Liver (tissue), 3 donors: Measurements from ENCODE around the gene C1QTNF3.

Experiments
- GABPA ChIP-seq, 2 donors: IDR thresholded peaks in 1 of 2; conservative IDR thresholded peaks in 1 of 2; 2 replicates each; pipeline ENCODE4 v1.6.1; 2016; ENCODE audit warnings: antibody characterized with exemption in 2 of 2, mild to moderate bottlenecking in 1 of 2, moderate library complexity in 1 of 2
- HNF4G ChIP-seq: IDR thresholded peaks from 2 replicates; pipeline ENCODE4 v1.6.1; 2016; ENCODE audit warnings: antibody characterized with exemption
- JUND ChIP-seq, 2 donors: IDR thresholded peaks; 2 replicates each; pipeline ENCODE4 v1.6.1; 2016; ENCODE audit warnings: antibody characterized with exemption in 2 of 2
- RAD21 ChIP-seq, 2 donors: IDR thresholded peaks; 2 replicates each; pipeline ENCODE4 v1.6.1; 2016; ENCODE audit warnings: antibody characterized with exemption in 2 of 2, mild to moderate bottlenecking in 2 of 2
- RXRA ChIP-seq, 2 donors: IDR thresholded peaks; 2 replicates each; pipeline ENCODE4 v1.6.1; 2017 to 2018; ENCODE audit warnings: antibody characterized with exemption in 2 of 2, mild to moderate bottlenecking in 1 of 2
- TAF1 ChIP-seq: conservative IDR thresholded peaks from 2 replicates; pipeline ENCODE4 v1.6.1; 2016; ENCODE audit warnings: antibody characterized with exemption, mild to moderate bottlenecking
- YY1 ChIP-seq: IDR thresholded peaks from 2 replicates; pipeline ENCODE4 v1.6.1; 2016; ENCODE audit warnings: antibody characterized with exemption, mild to moderate bottlenecking
- TF ChIP-seq, protein P1 (sequence below): fragments of 150-350 bp; IDR thresholded peaks from 2 replicates; pipeline ENCODE4 v1.5.1; 2017; ENCODE audit warnings: improper control_type of control experiment, low read depth, low read length; ENCODE audit not compliant: missing input control
- TF ChIP-seq, protein P2 (sequence below): IDR thresholded peaks from 2 replicates; pipeline ENCODE4 v1.6.1; 2016; ENCODE audit warnings: antibody characterized with exemption
- TF ChIP-seq, protein P3 (sequence below): IDR thresholded peaks from 2 replicates; pipeline ENCODE4 v1.6.1; 2016; ENCODE audit warnings: antibody characterized with exemption, mild to moderate bottlenecking
- TF ChIP-seq, protein P4 (sequence below): IDR thresholded peaks from 2 replicates; pipeline ENCODE4 v1.6.1; 2016; ENCODE audit warnings: antibody characterized with exemption
- TF ChIP-seq, protein P5 (sequence below): IDR thresholded peaks from 2 replicates; pipeline ENCODE4 v1.6.1; 2016; ENCODE audit warnings: antibody characterized with exemption
- donor health status: healthy.
- donor health status: healthy.

DNA sequence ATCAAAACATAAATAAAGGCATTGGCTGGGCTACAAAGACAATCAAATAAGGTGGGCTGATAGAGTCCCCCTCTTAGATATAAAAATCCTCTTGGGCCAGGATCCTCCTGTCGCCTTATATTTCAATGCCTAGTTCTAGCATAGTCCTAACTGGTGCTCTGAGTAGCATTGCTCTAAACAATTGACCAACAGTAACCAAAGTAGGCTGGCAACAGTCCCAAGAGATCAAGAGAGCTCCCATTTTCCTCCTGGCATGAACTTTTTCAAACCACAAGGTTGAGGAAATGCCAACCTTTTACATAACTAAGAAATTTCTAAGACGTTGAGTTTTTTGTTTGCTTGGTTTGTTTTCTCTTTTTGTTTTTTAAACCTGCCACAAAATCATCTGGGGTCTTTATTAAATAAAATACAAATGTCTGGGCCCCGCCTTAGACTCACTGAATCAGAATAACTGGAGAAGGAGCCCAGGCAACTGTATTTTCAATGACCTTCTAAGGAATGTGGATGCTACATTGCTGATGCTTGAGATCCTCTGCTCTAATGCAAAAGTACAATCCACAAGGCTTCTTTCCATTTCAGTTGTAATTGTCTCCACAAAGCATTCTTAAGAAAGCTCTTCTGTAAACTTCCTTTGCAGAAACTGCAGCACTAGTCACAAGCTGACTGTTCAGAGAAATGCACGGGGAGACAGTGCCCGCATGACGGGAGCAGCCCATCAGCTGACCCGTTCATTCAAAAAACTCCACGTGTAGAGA is 61.4 kb downstream of the C1QTNF3 start:
- TF ChIP-seq JUND (IDR thresholded peaks at IDR 0.05) = no peak
- TF ChIP-seq, protein P1, sequence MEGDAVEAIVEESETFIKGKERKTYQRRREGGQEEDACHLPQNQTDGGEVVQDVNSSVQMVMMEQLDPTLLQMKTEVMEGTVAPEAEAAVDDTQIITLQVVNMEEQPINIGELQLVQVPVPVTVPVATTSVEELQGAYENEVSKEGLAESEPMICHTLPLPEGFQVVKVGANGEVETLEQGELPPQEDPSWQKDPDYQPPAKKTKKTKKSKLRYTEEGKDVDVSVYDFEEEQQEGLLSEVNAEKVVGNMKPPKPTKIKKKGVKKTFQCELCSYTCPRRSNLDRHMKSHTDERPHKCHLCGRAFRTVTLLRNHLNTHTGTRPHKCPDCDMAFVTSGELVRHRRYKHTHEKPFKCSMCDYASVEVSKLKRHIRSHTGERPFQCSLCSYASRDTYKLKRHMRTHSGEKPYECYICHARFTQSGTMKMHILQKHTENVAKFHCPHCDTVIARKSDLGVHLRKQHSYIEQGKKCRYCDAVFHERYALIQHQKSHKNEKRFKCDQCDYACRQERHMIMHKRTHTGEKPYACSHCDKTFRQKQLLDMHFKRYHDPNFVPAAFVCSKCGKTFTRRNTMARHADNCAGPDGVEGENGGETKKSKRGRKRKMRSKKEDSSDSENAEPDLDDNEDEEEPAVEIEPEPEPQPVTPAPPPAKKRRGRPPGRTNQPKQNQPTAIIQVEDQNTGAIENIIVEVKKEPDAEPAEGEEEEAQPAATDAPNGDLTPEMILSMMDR = no peak
- TF ChIP-seq, protein P2, sequence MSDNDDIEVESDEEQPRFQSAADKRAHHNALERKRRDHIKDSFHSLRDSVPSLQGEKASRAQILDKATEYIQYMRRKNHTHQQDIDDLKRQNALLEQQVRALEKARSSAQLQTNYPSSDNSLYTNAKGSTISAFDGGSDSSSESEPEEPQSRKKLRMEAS = no peak
- TF ChIP-seq, protein P3, sequence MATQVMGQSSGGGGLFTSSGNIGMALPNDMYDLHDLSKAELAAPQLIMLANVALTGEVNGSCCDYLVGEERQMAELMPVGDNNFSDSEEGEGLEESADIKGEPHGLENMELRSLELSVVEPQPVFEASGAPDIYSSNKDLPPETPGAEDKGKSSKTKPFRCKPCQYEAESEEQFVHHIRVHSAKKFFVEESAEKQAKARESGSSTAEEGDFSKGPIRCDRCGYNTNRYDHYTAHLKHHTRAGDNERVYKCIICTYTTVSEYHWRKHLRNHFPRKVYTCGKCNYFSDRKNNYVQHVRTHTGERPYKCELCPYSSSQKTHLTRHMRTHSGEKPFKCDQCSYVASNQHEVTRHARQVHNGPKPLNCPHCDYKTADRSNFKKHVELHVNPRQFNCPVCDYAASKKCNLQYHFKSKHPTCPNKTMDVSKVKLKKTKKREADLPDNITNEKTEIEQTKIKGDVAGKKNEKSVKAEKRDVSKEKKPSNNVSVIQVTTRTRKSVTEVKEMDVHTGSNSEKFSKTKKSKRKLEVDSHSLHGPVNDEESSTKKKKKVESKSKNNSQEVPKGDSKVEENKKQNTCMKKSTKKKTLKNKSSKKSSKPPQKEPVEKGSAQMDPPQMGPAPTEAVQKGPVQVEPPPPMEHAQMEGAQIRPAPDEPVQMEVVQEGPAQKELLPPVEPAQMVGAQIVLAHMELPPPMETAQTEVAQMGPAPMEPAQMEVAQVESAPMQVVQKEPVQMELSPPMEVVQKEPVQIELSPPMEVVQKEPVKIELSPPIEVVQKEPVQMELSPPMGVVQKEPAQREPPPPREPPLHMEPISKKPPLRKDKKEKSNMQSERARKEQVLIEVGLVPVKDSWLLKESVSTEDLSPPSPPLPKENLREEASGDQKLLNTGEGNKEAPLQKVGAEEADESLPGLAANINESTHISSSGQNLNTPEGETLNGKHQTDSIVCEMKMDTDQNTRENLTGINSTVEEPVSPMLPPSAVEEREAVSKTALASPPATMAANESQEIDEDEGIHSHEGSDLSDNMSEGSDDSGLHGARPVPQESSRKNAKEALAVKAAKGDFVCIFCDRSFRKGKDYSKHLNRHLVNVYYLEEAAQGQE = no peak
- TF ChIP-seq RAD21 (IDR thresholded peaks at IDR 0.05) = no peak
- no peak for TF ChIP-seq TAF1
- TF ChIP-seq RXRA (IDR thresholded peaks at IDR 0.05) = no peak
- TF ChIP-seq, protein P4, sequence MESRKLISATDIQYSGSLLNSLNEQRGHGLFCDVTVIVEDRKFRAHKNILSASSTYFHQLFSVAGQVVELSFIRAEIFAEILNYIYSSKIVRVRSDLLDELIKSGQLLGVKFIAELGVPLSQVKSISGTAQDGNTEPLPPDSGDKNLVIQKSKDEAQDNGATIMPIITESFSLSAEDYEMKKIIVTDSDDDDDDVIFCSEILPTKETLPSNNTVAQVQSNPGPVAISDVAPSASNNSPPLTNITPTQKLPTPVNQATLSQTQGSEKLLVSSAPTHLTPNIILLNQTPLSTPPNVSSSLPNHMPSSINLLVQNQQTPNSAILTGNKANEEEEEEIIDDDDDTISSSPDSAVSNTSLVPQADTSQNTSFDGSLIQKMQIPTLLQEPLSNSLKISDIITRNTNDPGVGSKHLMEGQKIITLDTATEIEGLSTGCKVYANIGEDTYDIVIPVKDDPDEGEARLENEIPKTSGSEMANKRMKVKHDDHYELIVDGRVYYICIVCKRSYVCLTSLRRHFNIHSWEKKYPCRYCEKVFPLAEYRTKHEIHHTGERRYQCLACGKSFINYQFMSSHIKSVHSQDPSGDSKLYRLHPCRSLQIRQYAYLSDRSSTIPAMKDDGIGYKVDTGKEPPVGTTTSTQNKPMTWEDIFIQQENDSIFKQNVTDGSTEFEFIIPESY = no peak
- TF ChIP-seq, protein P5, sequence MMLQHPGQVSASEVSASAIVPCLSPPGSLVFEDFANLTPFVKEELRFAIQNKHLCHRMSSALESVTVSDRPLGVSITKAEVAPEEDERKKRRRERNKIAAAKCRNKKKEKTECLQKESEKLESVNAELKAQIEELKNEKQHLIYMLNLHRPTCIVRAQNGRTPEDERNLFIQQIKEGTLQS = no peak
- no peak for TF ChIP-seq GABPA (IDR thresholded peaks at IDR 0.05 in 1 of 2, conservative IDR thresholded peaks at IDR 0.05 in 1 of 2)
- no peak for TF ChIP-seq HNF4G
- no peak for TF ChIP-seq YY1
